GM12875 (cell line): ENCODE results near the gene VTA1.

Source experiments
- H3K4me3 ChIP-seq: one replicate; pipeline ENCODE4 v1.5.1; 2011; ENCODE audit warnings: low read depth, low read length, control low read depth
- TF ChIP-seq, protein P1 (sequence below): IDR thresholded peaks from 2 replicates; pipeline ENCODE4 v1.5.1; 2011; ENCODE audit warnings: low read depth, mild to moderate bottlenecking, control low read depth, inconsistent platforms, low read length, moderate library complexity, borderline replicate concordance; ENCODE audit not compliant: insufficient read depth

VTA1 gene

GRCh38 chr6:142233945-142234682 is 87.1 kb downstream of the VTA1 start:
- TF ChIP-seq, protein P1, sequence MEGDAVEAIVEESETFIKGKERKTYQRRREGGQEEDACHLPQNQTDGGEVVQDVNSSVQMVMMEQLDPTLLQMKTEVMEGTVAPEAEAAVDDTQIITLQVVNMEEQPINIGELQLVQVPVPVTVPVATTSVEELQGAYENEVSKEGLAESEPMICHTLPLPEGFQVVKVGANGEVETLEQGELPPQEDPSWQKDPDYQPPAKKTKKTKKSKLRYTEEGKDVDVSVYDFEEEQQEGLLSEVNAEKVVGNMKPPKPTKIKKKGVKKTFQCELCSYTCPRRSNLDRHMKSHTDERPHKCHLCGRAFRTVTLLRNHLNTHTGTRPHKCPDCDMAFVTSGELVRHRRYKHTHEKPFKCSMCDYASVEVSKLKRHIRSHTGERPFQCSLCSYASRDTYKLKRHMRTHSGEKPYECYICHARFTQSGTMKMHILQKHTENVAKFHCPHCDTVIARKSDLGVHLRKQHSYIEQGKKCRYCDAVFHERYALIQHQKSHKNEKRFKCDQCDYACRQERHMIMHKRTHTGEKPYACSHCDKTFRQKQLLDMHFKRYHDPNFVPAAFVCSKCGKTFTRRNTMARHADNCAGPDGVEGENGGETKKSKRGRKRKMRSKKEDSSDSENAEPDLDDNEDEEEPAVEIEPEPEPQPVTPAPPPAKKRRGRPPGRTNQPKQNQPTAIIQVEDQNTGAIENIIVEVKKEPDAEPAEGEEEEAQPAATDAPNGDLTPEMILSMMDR = no peak
- no peak overlapping the region for H3K4me3 ChIP-seq

DNA sequence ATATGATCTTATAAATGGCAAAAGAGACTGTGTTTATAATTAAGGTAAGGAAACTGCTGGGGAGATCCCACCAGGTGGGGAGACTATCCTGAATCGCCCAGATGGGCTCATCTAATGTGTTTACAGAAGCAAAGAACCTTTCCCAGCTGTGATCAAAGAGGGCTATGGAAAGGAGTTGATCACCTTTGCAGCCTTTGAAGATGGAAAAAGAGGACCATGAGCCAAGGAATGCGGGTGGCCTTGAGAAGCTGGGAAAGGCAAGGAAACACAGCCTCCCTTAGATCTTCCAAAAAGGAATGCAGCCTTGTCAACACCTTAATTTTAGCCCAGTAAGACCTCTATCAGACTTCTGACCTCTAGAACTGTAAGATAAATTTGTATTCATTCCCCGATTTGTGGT is 88.2 kb downstream of the VTA1 start:
- TF ChIP-seq, protein P1 = no peak
- no peak overlapping the region for H3K4me3 ChIP-seq

- TF ChIP-seq, protein P1 = no peak
- H3K4me3 ChIP-seq = no peak overlapping the region
These were observed 88.7 kb downstream of the VTA1 start for GRCh38 chr6:142235791-142236190.

DNA sequence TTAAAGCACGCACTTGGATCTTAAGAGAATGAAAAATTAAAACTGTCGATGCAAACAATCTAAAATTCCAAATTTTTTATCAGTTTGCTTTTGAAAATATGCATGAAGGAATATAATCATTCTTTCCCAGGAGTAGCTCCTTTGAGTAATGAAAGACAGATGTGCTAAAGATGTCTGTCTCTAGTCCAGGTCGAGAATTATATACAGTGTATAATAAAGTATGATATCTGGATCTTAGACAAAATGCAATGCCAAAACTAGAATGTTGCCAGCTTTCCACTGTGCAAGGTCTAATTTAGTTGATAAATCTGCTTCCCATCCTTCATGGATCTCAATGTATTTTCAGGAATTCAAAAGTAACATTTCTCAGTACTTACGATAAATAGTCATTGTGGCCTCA is 89.6 kb downstream of the VTA1 start:
- TF ChIP-seq, protein P1 = no peak

GRCh38 chr6:142238881-142239280 is 91.8 kb downstream of the VTA1 start:
- TF ChIP-seq, protein P1 = no peak
- H3K4me3 ChIP-seq = no peak overlapping the region

More for the DNA sequence above, 89.6 kb downstream of the VTA1 start:
- H3K4me3 ChIP-seq = no peak overlapping the region

- TF ChIP-seq, protein P1 = no peak
- no peak overlapping the region for H3K4me3 ChIP-seq
These were observed 93.1 kb downstream of the VTA1 start for GRCh38 chr6:142240179-142240578.

GRCh38 chr6:142241061-142241460 is 94.0 kb downstream of the VTA1 start:
- no peak overlapping the region for H3K4me3 ChIP-seq
- TF ChIP-seq, protein P1 = no peak
